A673 (cell line): ENCODE results near the gene KIF1A. TPM values are rescaled to one million over a fixed set of nuclear protein-coding genes. Genes with fewer than 3 reads are reported as not detected.

Source experiments
- Bru-seq: library from RNA; stranded (reverse); fragments of 400-500 nt; gene quantifications from one replicate; lab custom pipeline; 2021; lab: Mats Ljungman, UMichigan
- BruChase-seq, 2 experiments: library from RNA; stranded (reverse); fragments of 400-500 nt; gene quantifications; one replicate each; lab custom pipeline; 2021; lab: Mats Ljungman, UMichigan
- BruUV-seq: library from RNA; stranded (reverse); fragments of 400-500 nt; replicated peaks from 2 replicates; lab custom pipeline; 2021; lab: Mats Ljungman, UMichigan
- CTCF ChIA-PET: fragments of 300-600 bp; sonication (Branson Sonifier 250); formaldehyde crosslinking; loops from one replicate; lab custom pipeline; 2022; ENCODE audit warnings: antibody characterized with exemption; lab: Charles Lee
- POLR2A ChIA-PET: fragments of 300-600 bp; sonication (Branson Sonifier 250); formaldehyde crosslinking; loops from one replicate; lab custom pipeline; 2022; ENCODE audit warnings: antibody characterized with exemption; ENCODE audit not compliant: low non-redundant PET; lab: Charles Lee
- DNase-seq: peaks from one replicate; pipeline ENCODE4 v3.0.0-alpha.2; 2015; ENCODE audit warnings: low spot score
- H3K27ac ChIP-seq: fragments of 200-600 bp; sonication (generic); 2 replicates; pipeline ENCODE4 v1.5.1; 2016; ENCODE audit warnings: mixed run types, low read depth, mild to moderate bottlenecking, mixed read lengths, antibody characterized with exemption, low read length; ENCODE audit not compliant: poor library complexity, severe bottlenecking
- H3K27me3 ChIP-seq: fragments of 200-600 bp; sonication (generic); replicated peaks from 2 replicates; pipeline ENCODE4 v1.6.1; 2017; ENCODE audit warnings: mixed run types, low read depth, mild to moderate bottlenecking, mixed read lengths, antibody characterized with exemption, low read length; ENCODE audit not compliant: insufficient read depth, poor library complexity
- H3K36me3 ChIP-seq: fragments of 200-600 bp; sonication (generic); 2 replicates; pipeline ENCODE4 v1.6.1; 2016; ENCODE audit warnings: mixed run types, mild to moderate bottlenecking, mixed read lengths, antibody characterized with exemption, low read length; ENCODE audit not compliant: insufficient read depth, poor library complexity, severe bottlenecking
- H3K4me1 ChIP-seq: fragments of 200-600 bp; sonication (generic); 2 replicates; pipeline ENCODE4 v1.6.1; 2017; ENCODE audit warnings: mixed run types, mild to moderate bottlenecking, mixed read lengths, antibody characterized with exemption, low read length; ENCODE audit not compliant: insufficient read depth, poor library complexity, severe bottlenecking
- H3K4me3 ChIP-seq: fragments of 200-600 bp; sonication (generic); 2 replicates; pipeline ENCODE4 v1.5.1; 2016; ENCODE audit warnings: low read depth, mixed run types, mild to moderate bottlenecking, mixed read lengths, low read length; ENCODE audit not compliant: poor library complexity, severe bottlenecking
- H3K9me3 ChIP-seq: fragments of 200-600 bp; sonication (generic); 2 replicates; pipeline ENCODE4 v1.6.1; 2016; ENCODE audit warnings: mixed run types, low read depth, mild to moderate bottlenecking, mixed read lengths, antibody characterized with exemption, low read length; ENCODE audit not compliant: poor library complexity, severe bottlenecking
- CTCF ChIP-seq: fragments of 300-800, 200-600 bp; sonication (generic); conservative IDR thresholded peaks from 2 replicates; pipeline ENCODE4 v1.5.1; 2017; ENCODE audit warnings: low read depth, mild to moderate bottlenecking, antibody characterized with exemption, low read length, moderate library complexity, mixed read lengths
- EZH2 ChIP-seq: fragments of 200-600 bp; sonication (generic); IDR thresholded peaks from 2 replicates; pipeline ENCODE4 v1.6.1; 2017; ENCODE audit warnings: borderline replicate concordance, low read depth, mild to moderate bottlenecking, mixed read lengths, antibody characterized with exemption, low read length; ENCODE audit not compliant: poor library complexity, severe bottlenecking
- intact Hi-C: fragments of 100-400 bp; cut with micrococcal nuclease; formaldehyde crosslinking; loops from one replicate; pipeline ENCODE4 v1.10.0; 2022; ENCODE audit not compliant: unreplicated experiment
- long read RNA-seq: library from polyadenylated mRNA; stranded (forward); transcript quantifications from one replicate; pipeline ENCODE4 v2.0.0, GENCODE V29; 2022
- total RNA-seq: library from RNA; stranded (reverse); gene quantifications from 2 replicates; pipeline ENCODE4 v1.2.3, GENCODE V29; 2021

The KIF1A gene, protein sequence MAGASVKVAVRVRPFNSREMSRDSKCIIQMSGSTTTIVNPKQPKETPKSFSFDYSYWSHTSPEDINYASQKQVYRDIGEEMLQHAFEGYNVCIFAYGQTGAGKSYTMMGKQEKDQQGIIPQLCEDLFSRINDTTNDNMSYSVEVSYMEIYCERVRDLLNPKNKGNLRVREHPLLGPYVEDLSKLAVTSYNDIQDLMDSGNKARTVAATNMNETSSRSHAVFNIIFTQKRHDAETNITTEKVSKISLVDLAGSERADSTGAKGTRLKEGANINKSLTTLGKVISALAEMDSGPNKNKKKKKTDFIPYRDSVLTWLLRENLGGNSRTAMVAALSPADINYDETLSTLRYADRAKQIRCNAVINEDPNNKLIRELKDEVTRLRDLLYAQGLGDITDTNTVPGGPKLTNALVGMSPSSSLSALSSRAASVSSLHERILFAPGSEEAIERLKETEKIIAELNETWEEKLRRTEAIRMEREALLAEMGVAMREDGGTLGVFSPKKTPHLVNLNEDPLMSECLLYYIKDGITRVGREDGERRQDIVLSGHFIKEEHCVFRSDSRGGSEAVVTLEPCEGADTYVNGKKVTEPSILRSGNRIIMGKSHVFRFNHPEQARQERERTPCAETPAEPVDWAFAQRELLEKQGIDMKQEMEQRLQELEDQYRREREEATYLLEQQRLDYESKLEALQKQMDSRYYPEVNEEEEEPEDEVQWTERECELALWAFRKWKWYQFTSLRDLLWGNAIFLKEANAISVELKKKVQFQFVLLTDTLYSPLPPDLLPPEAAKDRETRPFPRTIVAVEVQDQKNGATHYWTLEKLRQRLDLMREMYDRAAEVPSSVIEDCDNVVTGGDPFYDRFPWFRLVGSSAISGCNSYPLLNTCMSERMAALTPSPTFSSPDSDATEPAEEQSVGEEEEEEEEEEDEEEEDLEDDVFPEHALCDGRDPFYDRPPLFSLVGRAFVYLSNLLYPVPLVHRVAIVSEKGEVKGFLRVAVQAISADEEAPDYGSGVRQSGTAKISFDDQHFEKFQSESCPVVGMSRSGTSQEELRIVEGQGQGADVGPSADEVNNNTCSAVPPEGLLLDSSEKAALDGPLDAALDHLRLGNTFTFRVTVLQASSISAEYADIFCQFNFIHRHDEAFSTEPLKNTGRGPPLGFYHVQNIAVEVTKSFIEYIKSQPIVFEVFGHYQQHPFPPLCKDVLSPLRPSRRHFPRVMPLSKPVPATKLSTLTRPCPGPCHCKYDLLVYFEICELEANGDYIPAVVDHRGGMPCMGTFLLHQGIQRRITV (N-terminal part only)
- 301 and 330 TPM in 2 replicates for total RNA-seq
- percentile 72 among the genes with signal in this experiment for Bru-seq, nascent RNA
- BruChase-seq, experiment 1, labeled RNA remaining after a 2-hour chase = percentile 77 among the genes with signal in this experiment
- percentile 93 among the genes with signal in this experiment for BruChase-seq, experiment 2, labeled RNA remaining after a 6-hour chase
- long read RNA-seq, full-length matches to known transcripts = 2 of 208 reads
- long read RNA-seq, partial matches to known transcripts = 95 of 208 reads
- long read RNA-seq, other reads (novel, unspliced or antisense) = 111 of 208 reads

GRCh38 chr2:240819858-240820606 lies at the start of gene KIF1A:
TSS of gene KIF1A (minus strand) at chr2:240820219. CDS start at chr2:240797752, 22,467 bp downstream.
- no peaks in the 10 kb centered on the region for H3K9me3 ChIP-seq
- peak within 1 kb of the TSS; percentile 86 for H3K4me3 ChIP-seq
- POLR2A ChIA-PET = interaction anchor here (0.6 kb wide), 1 partner anchor 18 kb away, joined by 8 read pairs; no protein-coding TSS in a partner anchor
- BruUV-seq = no TSS peak
- H3K36me3 ChIP-seq = no peaks in the 10 kb centered on the region
- peaks cover 14% of the 10 kb centered on the region for H3K27me3 ChIP-seq
- peak within 1 kb of the TSS; percentile 82 for H3K27ac ChIP-seq
- peak; percentile 91 for DNase-seq
- H3K4me1 ChIP-seq = peaks cover 16% of the 10 kb centered on the region
- TF ChIP-seq CTCF = no peak
- TF ChIP-seq EZH2 = no peak
- intact Hi-C loops = no loop called here
- CTCF ChIA-PET = interaction anchor here (0.6 kb wide), 1 partner anchor 61 kb away, joined by 21 read pairs; no protein-coding TSS in a partner anchor

- POLR2A ChIA-PET = no interaction called here
- Histone ChIP-seq H3K9me3 (no peaks in the 10 kb centered on the region), H3K4me1 (no peaks in the 10 kb centered on the region), H3K4me3 (no peak overlapping the region), H3K36me3 (no peaks in the 10 kb centered on the region), H3K27ac (no peak overlapping the region), H3K27me3 (no peaks in the 10 kb centered on the region)
- no TSS peak for BruUV-seq
- intact Hi-C loops = no loop called here
- no peak for DNase-seq
- CTCF ChIA-PET = no interaction called here
- TF ChIP-seq CTCF (no peak), EZH2 (no peak)
Observed at GRCh38 chr2:240869109-240869955, 49.3 kb upstream of the KIF1A start.
